Measurements from ENCODE around the gene ALG10.
"Not testable (repeated sequence)": the region's sequence is repeated elsewhere in the genome, so short reads cannot be mapped to it uniquely, and the experiment has no call there.

ALG10 gene

DNA sequence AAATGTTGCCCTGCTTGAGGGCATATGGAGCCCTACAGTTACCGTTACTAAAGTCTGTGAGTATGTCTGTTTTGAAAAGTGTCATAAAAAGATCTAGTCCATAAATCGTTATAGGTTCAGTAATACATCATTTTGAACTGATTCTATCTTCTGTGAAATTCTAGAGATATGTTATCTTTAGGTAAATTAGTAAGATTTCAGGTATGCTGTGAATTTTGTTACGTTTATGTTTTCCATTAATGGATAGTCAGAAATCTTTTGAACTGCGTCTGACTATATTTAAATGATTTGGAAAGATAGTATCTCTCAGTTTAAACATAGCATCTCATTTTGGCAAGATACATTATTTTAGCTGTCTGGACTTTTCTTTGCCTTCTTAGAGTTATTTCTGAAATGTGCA is 8.3 kb downstream of the ALG10 start:
- H3K36me3 ChIP-seq (ENCODE audit: insufficient read depth, low read length), result no peaks in the 10 kb centered on the region
- no peak overlapping the region for H3K4me3 ChIP-seq (ENCODE audit: low read depth, low read length)
- H3K27me3 ChIP-seq (ENCODE audit: insufficient read depth, low read length), result no peaks in the 10 kb centered on the region
- no peaks in the 10 kb centered on the region for H3K79me2 ChIP-seq (ENCODE audit: control insufficient read depth, insufficient read depth, low read length, unreplicated experiment)
- H2AFZ ChIP-seq (ENCODE audit: low read length, unreplicated experiment), result no peak overlapping the region
- H3K27ac ChIP-seq (ENCODE audit: low read depth, low read length), result no peak overlapping the region
- no peaks in the 10 kb centered on the region for H3K4me1 ChIP-seq (ENCODE audit: control insufficient read depth, insufficient read depth, low read length, unreplicated experiment)

DNA sequence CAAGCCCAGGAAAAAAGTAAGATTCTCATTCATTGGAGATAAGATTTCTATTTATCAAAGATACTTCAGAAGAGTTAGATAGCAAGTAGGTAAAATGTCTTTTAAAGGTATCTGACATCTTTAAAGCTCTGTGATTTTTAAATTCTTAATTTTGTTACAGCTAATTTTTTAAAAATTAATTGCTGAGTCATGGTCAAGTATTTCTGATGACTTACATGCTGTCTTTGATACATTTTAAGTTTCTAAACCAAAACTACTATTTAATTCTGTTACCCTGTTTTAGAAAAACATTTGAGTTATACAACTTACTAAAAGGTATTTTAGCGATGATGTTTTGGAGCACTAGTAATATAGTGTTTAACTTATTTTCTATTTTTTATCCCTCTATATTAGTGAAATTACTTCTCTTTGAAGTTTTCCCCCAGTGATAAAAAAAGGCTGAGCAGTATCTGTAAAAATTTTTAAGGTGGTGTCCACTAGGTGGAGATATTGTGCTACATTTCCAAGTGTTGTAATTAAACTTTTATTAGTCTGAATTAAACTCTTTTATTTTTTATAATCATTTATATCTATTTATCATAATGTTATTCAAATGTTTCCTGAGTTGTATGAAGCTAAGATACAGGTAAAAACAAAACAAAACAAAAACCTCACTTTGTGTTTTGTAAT is 11.5 kb downstream of the ALG10 start:
- H3K79me2 ChIP-seq (ENCODE audit: control insufficient read depth, insufficient read depth, low read length, unreplicated experiment), result no peaks in the 10 kb centered on the region
- H3K36me3 ChIP-seq (ENCODE audit: insufficient read depth, low read length), result no peaks in the 10 kb centered on the region
- H3K4me1 ChIP-seq (ENCODE audit: control insufficient read depth, insufficient read depth, low read length, unreplicated experiment), result no peaks in the 10 kb centered on the region
- H3K27me3 ChIP-seq (ENCODE audit: insufficient read depth, low read length), result no peaks in the 10 kb centered on the region
- H3K27ac ChIP-seq (ENCODE audit: low read depth, low read length), result no peak overlapping the region
- H3K4me3 ChIP-seq (ENCODE audit: low read depth, low read length), result no peak overlapping the region
- no peak overlapping the region for H2AFZ ChIP-seq (ENCODE audit: low read length, unreplicated experiment)

DNA sequence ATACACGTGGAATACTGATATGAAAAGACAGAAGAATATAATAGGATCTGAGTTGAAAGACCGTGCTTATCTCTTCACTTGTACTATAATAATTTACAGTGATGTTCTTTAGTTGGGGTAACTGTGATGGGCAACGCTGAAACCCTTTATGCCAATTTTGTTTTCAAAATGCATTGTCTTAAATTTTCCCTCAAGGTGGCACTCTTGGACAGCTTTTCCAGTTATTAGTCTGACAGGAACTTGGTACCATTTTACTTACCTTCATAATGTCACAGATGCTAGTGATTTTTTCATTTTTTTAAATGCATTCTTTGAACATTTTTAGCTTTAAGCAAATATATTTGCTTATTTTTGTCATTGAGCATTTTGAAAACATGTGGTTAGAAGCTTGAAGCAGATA is 16.1 kb downstream of the ALG10 start:
- not testable (repeated sequence) for H3K4me3 ChIP-seq (ENCODE audit: low read depth, low read length); H3K79me2 ChIP-seq (ENCODE audit: control insufficient read depth, insufficient read depth, low read length, unreplicated experiment); H3K36me3 ChIP-seq (ENCODE audit: insufficient read depth, low read length); H2AFZ ChIP-seq (ENCODE audit: low read length, unreplicated experiment); H3K27me3 ChIP-seq (ENCODE audit: insufficient read depth, low read length); H3K4me1 ChIP-seq (ENCODE audit: control insufficient read depth, insufficient read depth, low read length, unreplicated experiment); H3K27ac ChIP-seq (ENCODE audit: low read depth, low read length)

DNA sequence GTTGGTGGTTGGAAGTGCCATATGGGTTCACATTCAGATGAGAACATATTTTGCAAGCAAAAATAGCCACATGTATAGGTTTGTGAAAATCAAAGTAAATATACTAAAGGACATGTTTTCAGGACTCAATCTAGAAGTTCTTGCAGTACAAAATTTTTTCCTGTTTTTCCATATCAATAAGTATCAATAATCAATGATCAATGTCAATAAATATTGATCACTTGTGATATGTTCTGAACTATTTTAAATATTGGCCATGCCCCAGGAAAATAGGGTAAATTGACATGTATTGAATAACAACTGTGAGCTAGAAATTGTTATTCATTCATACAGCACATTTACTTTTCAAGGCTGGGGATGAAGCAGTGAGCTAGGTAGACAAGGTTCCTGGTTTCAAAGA is 24.3 kb downstream of the ALG10 start:
- no peaks in the 10 kb centered on the region for H3K4me1 ChIP-seq (ENCODE audit: control insufficient read depth, insufficient read depth, low read length, unreplicated experiment)
- H2AFZ ChIP-seq (ENCODE audit: low read length, unreplicated experiment), result no peak overlapping the region
- no peaks in the 10 kb centered on the region for H3K36me3 ChIP-seq (ENCODE audit: insufficient read depth, low read length)
- H3K4me3 ChIP-seq (ENCODE audit: low read depth, low read length), result no peak overlapping the region
- no peaks in the 10 kb centered on the region for H3K79me2 ChIP-seq (ENCODE audit: control insufficient read depth, insufficient read depth, low read length, unreplicated experiment)
- H3K27ac ChIP-seq (ENCODE audit: low read depth, low read length), result no peak overlapping the region
- no peaks in the 10 kb centered on the region for H3K27me3 ChIP-seq (ENCODE audit: insufficient read depth, low read length)

DNA sequence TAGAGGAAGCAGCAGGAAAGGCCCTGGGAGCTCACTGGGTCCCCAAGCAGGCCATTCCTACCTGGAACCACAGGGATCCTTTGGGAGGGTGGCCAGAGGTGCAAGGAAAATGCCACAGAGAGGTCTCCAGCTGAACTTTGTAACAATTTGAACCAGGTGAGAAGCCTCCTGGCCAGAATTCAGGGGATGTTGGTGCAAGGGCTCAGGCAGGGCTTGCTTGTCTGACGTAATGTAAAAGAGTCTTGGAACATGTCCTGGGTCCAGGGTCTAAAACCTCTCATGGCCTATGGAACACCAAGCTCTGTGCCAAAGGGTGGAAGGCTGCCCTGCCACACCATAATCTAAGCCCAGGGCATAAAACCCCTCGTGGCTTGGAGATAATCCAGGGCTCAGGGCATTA is 25.6 kb downstream of the ALG10 start:
- not testable (repeated sequence) for H3K79me2 ChIP-seq (ENCODE audit: control insufficient read depth, insufficient read depth, low read length, unreplicated experiment); H3K4me3 ChIP-seq (ENCODE audit: low read depth, low read length); H3K27me3 ChIP-seq (ENCODE audit: insufficient read depth, low read length); H3K36me3 ChIP-seq (ENCODE audit: insufficient read depth, low read length); H3K4me1 ChIP-seq (ENCODE audit: control insufficient read depth, insufficient read depth, low read length, unreplicated experiment); H3K27ac ChIP-seq (ENCODE audit: low read depth, low read length); H2AFZ ChIP-seq (ENCODE audit: low read length, unreplicated experiment)

DNA sequence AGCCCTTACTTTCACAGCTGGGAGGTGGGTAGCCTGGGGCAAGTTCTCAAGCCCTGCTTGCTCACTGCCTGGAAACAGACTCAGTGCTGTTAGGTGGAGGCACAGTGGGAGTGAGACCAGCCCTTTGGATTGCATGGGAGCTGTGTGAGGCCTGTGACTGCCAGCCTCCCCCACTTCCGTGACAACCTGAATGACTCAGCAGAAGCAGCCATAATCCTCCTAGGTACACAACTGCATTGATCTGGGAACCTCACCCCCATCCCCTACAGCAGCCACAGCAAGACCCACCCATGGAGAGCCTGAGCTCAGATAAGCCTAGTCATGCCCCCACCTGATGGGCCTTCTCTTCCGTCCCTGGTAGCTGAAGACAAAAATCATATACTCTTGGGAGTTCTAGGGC is 26.4 kb downstream of the ALG10 start:
- no peaks in the 10 kb centered on the region for H3K79me2 ChIP-seq (ENCODE audit: control insufficient read depth, insufficient read depth, low read length, unreplicated experiment)
- no peak overlapping the region for H3K27ac ChIP-seq (ENCODE audit: low read depth, low read length)
- no peaks in the 10 kb centered on the region for H3K36me3 ChIP-seq (ENCODE audit: insufficient read depth, low read length)
- no peaks in the 10 kb centered on the region for H3K27me3 ChIP-seq (ENCODE audit: insufficient read depth, low read length)
- no peak overlapping the region for H3K4me3 ChIP-seq (ENCODE audit: low read depth, low read length)
- no peaks in the 10 kb centered on the region for H3K4me1 ChIP-seq (ENCODE audit: control insufficient read depth, insufficient read depth, low read length, unreplicated experiment)
- H2AFZ ChIP-seq (ENCODE audit: low read length, unreplicated experiment), result no peak overlapping the region

DNA sequence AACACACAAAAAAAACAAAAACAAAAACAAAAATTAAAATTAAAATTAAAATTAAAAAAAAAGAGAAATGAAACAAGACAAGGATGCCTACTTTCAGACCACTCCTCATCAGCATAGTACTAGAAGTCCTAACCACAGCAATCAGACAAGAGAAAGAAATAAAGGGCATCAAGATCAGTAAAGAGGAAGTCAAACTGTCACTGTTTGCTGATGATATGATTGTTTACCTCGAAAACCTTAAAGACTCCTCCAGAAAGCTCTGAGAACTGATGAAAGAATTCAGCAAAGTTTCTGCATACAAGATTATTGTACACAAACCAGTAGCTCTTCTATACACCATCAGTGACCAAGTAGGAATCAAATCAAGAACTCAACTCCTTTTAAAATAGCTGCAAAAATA is 29.2 kb downstream of the ALG10 start:
- Histone ChIP-seq H3K27me3 (ENCODE audit: insufficient read depth, low read length) (no peaks in the 10 kb centered on the region), H3K36me3 (ENCODE audit: insufficient read depth, low read length) (no peaks in the 10 kb centered on the region), H3K27ac (ENCODE audit: low read depth, low read length) (no peak overlapping the region), H3K79me2 (ENCODE audit: control insufficient read depth, insufficient read depth, low read length, unreplicated experiment) (no peaks in the 10 kb centered on the region), H3K4me3 (ENCODE audit: low read depth, low read length) (no peak overlapping the region), H2AFZ (ENCODE audit: low read length, unreplicated experiment) (no peak overlapping the region), H3K4me1 (ENCODE audit: control insufficient read depth, insufficient read depth, low read length, unreplicated experiment) (peaks cover 3% of the 10 kb centered on the region)

DNA sequence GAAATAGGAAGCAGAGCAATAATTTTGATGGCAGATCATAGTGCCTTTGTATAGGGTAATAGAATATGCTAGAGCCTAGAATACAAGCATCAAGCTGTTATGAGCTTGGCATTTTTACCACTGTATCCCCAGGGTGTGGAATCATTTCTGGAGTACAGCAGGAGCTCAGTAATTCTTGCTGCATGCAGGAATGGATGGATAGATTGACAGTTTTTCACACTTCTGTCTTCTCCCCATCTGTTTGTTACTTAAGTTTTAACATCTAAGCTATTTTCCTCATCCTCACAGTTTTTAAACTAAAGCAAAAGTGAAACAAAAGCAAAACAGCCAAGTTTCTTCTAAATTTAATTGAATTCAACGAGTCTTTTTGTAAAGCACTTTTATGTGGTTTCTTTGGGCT is 32.6 kb downstream of the ALG10 start:
- no peak overlapping the region for H3K27ac ChIP-seq (ENCODE audit: low read depth, low read length)
- peak overlapping the region; percentile 57 for H2AFZ ChIP-seq (ENCODE audit: low read length, unreplicated experiment)
- H3K4me3 ChIP-seq (ENCODE audit: low read depth, low read length), result peak overlapping the region; percentile 24
- H3K4me1 ChIP-seq (ENCODE audit: control insufficient read depth, insufficient read depth, low read length, unreplicated experiment), result peaks cover 3% of the 10 kb centered on the region
- H3K79me2 ChIP-seq (ENCODE audit: control insufficient read depth, insufficient read depth, low read length, unreplicated experiment), result no peaks in the 10 kb centered on the region
- no peaks in the 10 kb centered on the region for H3K27me3 ChIP-seq (ENCODE audit: insufficient read depth, low read length)
- no peaks in the 10 kb centered on the region for H3K36me3 ChIP-seq (ENCODE audit: insufficient read depth, low read length)
